ENCODE data around the gene PDP2. TPM values are rescaled to one million over a fixed set of nuclear protein-coding genes. Genes with fewer than 3 reads are reported as not detected.

The PDP2 gene
- total RNA-seq, 4 donors from 2014 or later, result 2.2 to 5.2 (median 4.1) TPM

DNA sequence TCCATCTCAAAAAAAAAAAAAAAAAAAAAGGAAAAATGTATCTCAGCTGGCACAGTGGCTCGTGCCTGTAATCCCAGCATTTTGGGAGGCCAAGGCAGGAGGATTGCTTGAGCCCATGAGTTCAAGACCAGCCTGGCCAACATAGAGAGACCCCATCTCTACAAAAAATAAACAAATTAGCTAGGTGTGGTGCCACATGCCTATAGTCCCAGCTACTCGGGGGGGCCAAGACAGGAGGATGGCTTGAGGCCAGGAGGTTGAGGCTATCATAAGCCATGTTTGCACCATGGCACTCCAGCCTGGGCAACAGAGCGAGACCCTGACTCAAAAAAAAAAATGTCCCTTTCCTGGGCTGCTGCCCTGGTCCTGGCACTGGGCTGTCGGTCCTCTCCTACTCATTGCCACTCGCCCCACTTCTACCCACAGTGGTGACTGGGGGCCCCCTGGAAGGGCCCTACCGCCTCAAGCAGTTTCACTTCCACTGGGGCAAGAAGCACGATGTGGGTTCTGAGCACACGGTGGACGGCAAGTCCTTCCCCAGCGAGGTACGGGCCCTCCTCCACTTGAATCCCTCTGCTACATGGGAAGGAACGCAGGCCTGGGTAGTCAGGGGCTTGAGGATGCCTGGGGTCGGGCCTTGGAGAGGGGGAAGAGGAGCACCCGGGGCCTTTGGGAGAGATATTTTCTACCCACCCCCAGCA lies 30.1 kb upstream of the PDP2 start:
- Histone ChIP-seq H3K4me3 (no peak overlapping the region), H3K36me3 (no peaks in the 10 kb centered on the region), H3K27ac (no peak overlapping the region), H3K27me3 (peaks cover 8 to 10% (median 8%) of the 10 kb centered on the region in 3 donors), H3K9me3 (no peaks in the 10 kb centered on the region), H3K4me1 (no peaks in the 10 kb centered on the region)
- TF ChIP-seq, protein P1, sequence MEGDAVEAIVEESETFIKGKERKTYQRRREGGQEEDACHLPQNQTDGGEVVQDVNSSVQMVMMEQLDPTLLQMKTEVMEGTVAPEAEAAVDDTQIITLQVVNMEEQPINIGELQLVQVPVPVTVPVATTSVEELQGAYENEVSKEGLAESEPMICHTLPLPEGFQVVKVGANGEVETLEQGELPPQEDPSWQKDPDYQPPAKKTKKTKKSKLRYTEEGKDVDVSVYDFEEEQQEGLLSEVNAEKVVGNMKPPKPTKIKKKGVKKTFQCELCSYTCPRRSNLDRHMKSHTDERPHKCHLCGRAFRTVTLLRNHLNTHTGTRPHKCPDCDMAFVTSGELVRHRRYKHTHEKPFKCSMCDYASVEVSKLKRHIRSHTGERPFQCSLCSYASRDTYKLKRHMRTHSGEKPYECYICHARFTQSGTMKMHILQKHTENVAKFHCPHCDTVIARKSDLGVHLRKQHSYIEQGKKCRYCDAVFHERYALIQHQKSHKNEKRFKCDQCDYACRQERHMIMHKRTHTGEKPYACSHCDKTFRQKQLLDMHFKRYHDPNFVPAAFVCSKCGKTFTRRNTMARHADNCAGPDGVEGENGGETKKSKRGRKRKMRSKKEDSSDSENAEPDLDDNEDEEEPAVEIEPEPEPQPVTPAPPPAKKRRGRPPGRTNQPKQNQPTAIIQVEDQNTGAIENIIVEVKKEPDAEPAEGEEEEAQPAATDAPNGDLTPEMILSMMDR (IDR thresholded peaks at IDR 0.05 in 4 of 5, conservative IDR thresholded peaks at IDR 0.05 in 1 of 5), result no peak
- no peak for TF ChIP-seq POLR2A (IDR thresholded peaks at IDR 0.05)
- in situ Hi-C loops (cut with MboI; ENCODE audit: low sequenced_read_pairs in 4 of 4) (loop anchor here in 1 of 4 donors (25.0 kb wide), 2 partner anchors 238 to 438 kb away; partner anchors contain the start of gene CMTM3), intact Hi-C loops (cut with DNase I; ENCODE audit: low total_unique reads) (no loop called here)
- ATAC-seq (no peak), DNase-seq (peak in 1 of 2 donors; percentile 3)

DNA sequence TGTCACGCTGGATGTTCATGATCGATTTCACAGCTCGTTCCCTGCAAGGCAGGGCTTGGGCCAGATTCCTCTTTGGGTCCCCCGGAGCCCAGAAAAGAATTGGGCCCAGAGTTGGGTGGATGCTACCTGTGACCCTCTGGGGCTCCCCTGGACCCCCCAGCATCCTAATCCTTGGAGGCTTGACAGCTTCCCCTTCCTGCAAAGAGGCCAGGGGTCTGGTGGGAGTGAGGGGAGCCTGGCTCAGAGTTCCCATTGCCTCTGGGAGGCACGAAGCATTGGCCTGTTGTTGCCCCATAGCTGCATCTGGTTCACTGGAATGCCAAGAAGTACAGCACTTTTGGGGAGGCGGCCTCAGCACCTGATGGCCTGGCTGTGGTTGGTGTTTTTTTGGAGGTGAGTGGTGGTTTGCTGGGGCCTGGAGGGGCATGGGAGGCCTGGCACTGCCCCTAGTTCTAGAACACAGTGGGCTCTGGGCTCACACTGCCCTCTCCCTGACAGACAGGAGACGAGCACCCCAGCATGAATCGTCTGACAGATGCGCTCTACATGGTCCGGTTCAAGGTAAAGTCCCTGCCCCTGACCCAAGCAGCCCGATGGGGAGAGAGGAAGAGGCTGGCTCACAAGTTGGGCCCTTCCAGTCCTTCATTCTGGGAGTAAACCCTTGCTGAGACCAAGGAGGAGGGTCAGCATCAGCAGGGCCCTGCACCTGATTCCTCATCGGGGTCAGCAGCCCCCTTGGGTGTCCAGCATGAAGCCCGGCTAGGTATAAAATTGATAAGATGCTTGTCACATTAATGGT lies 28.9 kb upstream of the PDP2 start:
- H3K4me3 ChIP-seq, result no peak overlapping the region
- DNase-seq, result no peak
- no peak for ATAC-seq
- intact Hi-C loops (cut with DNase I; ENCODE audit: low total_unique reads), result no loop called here
- no peak overlapping the region for H3K27ac ChIP-seq
- no peaks in the 10 kb centered on the region for H3K36me3 ChIP-seq
- no peaks in the 10 kb centered on the region for H3K4me1 ChIP-seq
- TF ChIP-seq, protein P1 (IDR thresholded peaks at IDR 0.05 in 4 of 5, conservative IDR thresholded peaks at IDR 0.05 in 1 of 5), result no peak
- no peak for TF ChIP-seq POLR2A (IDR thresholded peaks at IDR 0.05)
- in situ Hi-C loops (cut with MboI; ENCODE audit: low sequenced_read_pairs in 4 of 4), result loop anchor here in 1 of 4 donors (25.0 kb wide), 2 partner anchors 239 to 439 kb away; partner anchors contain the start of gene CMTM3
- peaks cover 0 to 6% (median 5%) of the 10 kb centered on the region in 3 donors for H3K27me3 ChIP-seq
- no peaks in the 10 kb centered on the region for H3K9me3 ChIP-seq

DNA sequence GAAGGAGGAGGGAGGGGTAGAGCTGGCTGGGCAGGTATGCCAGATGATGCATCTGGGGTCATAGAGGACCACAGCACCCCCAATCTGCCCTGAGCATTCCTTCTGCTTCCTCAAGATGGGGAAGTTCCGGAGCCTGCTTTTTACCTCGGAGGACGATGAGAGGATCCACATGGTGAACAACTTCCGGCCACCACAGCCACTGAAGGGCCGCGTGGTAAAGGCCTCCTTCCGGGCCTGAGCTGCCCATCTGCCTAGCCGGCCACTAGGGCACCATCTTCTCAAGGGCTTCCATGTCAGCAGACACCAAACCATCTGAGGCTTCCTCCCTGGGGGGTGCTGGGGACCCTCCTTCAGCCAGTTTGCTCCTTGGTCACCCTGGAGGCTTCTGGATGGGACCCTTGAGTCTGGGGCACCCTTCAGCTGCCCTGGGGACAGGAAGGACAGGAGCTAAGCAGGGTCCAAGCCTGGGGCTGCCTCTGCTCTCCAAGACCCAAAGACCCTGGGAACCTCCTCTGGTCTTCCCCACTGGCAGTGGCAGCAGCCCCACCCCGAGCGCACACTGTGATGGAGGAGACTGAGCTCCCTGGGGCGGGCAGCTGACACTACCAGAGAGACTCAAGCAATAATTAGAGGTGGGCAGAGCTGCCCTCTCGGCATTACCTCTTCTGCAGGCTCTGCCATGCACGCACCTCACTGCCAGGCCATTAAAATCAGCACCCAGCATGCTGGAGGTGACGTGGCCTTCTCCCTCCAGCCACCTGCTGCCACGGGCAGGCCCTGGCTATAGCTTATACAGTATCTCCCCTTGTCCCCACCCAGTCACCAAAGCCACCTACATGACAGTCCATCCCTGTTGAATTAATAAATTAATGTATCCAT lies 26.8 kb upstream of the PDP2 start:
- no peaks in the 10 kb centered on the region for H3K27me3 ChIP-seq
- H3K9me3 ChIP-seq, result no peaks in the 10 kb centered on the region
- H3K4me1 ChIP-seq, result no peaks in the 10 kb centered on the region
- H3K36me3 ChIP-seq, result no peaks in the 10 kb centered on the region
- intact Hi-C loops (cut with DNase I; ENCODE audit: low total_unique reads) (no loop called here), in situ Hi-C loops (cut with MboI; ENCODE audit: low sequenced_read_pairs in 4 of 4) (loop anchor here in 1 of 4 donors (25.0 kb wide), 2 partner anchors 241 to 441 kb away; partner anchors contain the start of gene CMTM3)
- no peak overlapping the region for H3K4me3 ChIP-seq
- no peak overlapping the region for H3K27ac ChIP-seq
- no peak for TF ChIP-seq POLR2A (IDR thresholded peaks at IDR 0.05)
- TF ChIP-seq, protein P1 (IDR thresholded peaks at IDR 0.05 in 4 of 5, conservative IDR thresholded peaks at IDR 0.05 in 1 of 5), result no peak
- no peak for ATAC-seq
- no peak for DNase-seq

DNA sequence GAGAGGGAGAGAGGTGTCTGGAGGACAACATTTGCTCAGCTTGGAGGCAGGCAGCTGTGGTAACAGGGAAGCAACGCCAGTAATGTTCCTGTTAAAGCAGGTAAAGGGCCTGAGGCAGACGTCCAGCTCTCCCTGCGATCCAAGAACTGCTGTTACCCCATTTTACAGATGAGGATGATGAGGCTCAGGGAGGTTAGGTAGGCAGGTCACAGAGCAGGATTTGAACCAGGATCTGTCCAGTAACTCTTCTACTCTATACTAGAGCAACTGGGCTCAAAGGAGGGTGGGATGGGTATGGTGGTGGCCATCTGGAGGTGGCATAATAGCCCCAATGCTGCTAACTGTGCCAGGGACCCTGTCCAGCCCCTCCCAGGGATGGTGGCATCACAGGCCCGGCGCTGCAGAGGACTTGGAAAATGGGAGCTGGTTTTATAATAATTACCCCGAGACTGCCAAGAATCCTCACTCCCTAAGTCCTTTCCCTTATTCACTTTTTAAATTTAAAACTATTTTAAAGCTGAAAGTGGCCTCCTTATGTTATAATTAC lies 24.1 kb upstream of the PDP2 start:
- no peak overlapping the region for H3K27ac ChIP-seq
- no peak for ATAC-seq
- in situ Hi-C loops (cut with MboI; ENCODE audit: low sequenced_read_pairs in 4 of 4), result loop anchor here in 1 of 4 donors (25.0 kb wide), 2 partner anchors 244 to 444 kb away; partner anchors contain the start of gene CMTM3

More for the DNA sequence above, 24.1 kb upstream of the PDP2 start:
- intact Hi-C loops (cut with DNase I; ENCODE audit: low total_unique reads), result no loop called here
- no peak for TF ChIP-seq POLR2A (IDR thresholded peaks at IDR 0.05)
- TF ChIP-seq, protein P1 (IDR thresholded peaks at IDR 0.05 in 4 of 5, conservative IDR thresholded peaks at IDR 0.05 in 1 of 5), result no peak
- Histone ChIP-seq H3K27me3 (no peaks in the 10 kb centered on the region), H3K36me3 (no peaks in the 10 kb centered on the region), H3K4me1 (no peaks in the 10 kb centered on the region), H3K9me3 (no peaks in the 10 kb centered on the region), H3K4me3 (no peak overlapping the region)
- DNase-seq, result no peak
